NCI-H2196 treated with DMSO at 0.1 percent for 48 hours (cell line): ENCODE measurements around the gene NCK1.
"Not testable (repeated sequence)": the region's sequence is repeated elsewhere in the genome, so short reads cannot be mapped to it uniquely, and the experiment has no call there.

Experiments used
- DNase-seq: peaks from one replicate; lab custom pipeline; 2025; ENCODE audit not compliant: unreplicated experiment; lab: John Stamatoyannopoulos, UW

NCK1 gene

GRCh38 chr3:136862617-136863322 lies 762 bp downstream of the NCK1 start:
- peak; percentile 51 for DNase-seq

- DNase-seq: no peak
Observed at GRCh38 chr3:136869282-136869681, 7.3 kb downstream of the NCK1 start.

- not testable (repeated sequence) for DNase-seq
Observed at GRCh38 chr3:136872258-136872657, 10.2 kb downstream of the NCK1 start.

- DNase-seq: not testable (repeated sequence)
Observed at GRCh38 chr3:136879510-136879909, 17.5 kb downstream of the NCK1 start.

DNA sequence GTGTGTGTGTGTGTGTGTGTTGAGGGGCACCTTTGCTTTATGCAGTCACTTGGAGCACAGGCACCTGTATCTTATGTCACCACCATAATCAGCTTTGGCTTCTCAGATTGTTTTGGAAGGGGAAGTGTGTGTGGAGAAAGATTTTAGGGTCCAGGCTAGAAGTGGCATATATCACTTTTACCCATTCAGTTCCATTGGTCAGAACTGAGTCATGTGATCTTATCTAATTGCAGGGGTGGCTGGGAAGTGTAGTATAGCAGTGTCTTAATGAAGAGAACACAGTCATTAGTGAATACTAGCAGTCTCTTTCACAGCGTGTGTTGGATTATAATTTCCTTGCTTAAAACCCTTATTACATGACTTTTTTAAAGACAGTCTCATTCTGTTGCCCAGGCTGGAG lies 20.6 kb downstream of the NCK1 start:
- no peak for DNase-seq

DNA sequence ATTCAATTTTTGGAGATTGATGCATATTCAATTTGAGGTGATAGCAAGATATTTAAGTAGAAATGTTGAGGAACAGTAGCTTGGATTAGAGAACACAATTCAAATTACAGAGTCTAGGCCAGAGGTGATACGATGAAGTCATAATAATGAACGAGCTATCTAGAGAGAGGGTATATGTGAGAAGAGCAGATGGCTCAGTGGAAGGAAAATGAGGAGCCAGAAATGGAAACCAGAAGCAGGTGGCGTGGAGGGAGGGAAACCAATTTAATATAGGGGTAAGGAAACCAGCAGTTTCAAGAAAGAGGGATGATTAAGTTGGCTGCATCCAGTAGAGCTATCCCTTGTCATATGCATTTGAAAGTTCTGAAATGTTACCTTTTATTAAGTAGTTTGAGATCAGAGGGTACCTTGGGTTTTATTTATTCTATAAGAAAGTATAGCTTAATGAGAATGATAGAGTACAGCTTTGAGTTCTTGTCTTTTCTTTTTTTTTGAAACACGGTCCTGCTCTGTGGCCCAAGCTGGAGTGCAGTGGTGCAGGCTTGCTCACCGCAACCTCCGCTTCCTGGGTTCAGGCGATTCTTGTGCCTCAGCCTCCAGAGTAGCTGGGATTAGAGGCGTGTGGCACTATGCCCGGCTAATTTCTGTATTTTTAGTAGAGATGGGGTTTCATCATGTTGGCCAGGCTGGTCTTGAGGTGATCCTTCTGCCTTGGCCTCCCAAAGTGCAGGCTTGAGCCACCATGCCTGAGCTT lies 22.1 kb downstream of the NCK1 start:
- no peak for DNase-seq

DNA sequence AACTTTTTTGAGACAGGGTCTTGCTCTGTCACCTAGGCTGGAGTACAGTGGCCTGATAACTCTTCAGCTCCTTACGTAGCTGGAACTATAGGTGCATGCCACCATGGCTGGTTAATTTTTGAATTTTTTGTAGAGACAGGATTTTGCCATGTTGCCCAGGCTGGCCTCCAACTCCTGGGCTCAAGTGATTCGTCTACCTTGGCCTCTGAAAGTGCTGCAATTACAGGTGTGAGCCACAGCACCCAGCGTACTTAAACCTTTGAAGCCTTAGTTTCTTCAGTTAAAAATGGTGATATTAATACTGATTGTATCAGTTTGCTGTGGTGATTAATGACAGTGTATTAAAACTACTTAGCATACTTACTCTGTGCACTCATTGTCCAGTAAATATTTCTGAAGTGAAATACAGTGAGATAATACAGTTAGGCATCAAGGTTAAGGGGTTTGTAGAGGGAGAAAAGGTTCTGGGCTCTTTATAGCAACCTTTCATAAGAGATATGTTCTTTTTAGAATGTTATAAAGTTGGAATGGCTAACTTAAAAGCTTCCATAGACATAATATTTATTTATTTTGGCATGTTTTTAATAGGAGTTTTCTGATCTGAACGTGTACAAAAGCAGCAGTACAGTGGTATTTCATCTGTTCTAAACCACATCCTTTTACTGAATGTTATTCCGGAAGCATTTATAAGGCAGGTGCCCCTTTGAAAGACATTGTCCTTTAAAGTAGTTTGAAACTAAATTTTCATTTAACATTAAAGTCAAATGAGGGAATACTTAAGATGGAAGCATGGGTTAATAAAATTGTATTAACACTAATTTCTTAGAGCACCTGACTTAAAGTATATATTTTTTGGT lies 23.6 kb downstream of the NCK1 start:
- DNase-seq: no peak

GRCh38 chr3:136889947-136890346 lies 27.9 kb downstream of the NCK1 start:
- DNase-seq: no peak

DNA sequence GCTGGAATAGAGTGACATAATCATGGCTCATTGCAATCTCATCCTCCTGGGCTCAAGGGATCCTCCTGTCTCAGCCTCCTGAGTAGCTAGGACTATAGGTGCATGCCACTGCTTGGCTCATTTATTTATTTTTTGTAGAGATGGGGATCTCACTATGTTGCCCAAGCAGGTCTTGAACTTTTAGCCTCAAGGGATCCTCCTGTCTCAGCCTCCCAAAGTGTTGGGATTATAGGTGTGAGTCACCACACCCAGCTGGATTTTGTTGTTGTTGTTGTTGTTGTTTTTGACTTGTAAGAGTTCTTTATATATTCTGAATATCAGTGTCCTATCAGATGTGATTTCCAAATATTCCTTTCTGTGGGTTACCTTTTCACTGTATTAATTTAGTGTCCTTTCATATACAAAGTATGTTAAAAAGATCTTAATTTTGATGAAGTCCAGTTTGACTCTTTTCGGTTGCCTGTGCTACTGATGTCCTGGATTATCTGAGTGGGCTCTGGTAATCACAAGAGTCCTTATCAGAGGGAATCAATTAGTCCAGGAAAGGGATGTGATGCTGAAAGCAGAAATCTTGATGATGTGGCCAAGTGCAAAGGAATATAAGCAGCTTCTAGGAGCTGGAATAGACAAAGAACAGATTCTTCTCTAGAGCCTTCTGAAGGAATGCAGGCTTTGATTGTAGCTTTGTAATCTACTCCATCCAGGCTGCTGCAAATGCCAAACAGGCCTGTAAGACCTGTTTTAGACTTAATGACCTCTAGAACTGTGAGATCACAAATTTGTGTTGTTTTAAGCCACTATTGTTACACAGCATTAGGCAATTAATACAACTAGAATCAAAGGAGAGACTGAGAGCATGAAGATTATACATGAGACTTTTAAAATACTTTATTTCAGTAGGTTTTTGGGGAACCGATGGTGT lies 30.2 kb downstream of the NCK1 start:
- DNase-seq: no peak

GRCh38 chr3:136893848-136894443 lies 31.9 kb downstream of the NCK1 start:
- DNase-seq: no peak

GRCh38 chr3:136897171-136897570 lies 35.2 kb downstream of the NCK1 start:
- DNase-seq: not testable (repeated sequence)

DNA sequence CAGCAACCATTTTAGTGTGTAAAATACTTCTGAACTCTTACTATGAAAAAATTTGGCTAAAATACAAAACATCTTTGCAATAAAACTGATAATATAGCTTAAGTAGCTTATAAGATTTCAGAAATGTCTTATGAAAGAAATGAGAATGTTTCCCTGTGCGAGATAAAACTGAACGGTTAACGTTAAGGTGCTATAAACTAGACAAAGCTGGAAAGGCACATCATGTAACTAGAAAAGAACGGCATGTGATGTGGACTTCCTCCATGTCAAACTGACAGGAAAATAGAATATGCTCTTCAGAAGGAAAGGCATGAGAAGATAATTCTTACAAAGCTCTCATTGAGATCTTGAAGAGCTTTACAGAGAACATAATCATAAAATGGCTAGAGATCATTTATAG lies 36.5 kb downstream of the NCK1 start:
- DNase-seq: no peak

GRCh38 chr3:136898954-136899353 lies 36.9 kb downstream of the NCK1 start:
- no peak for DNase-seq

- DNase-seq: no peak
Observed at GRCh38 chr3:136899622-136900158, 37.7 kb downstream of the NCK1 start.

DNA sequence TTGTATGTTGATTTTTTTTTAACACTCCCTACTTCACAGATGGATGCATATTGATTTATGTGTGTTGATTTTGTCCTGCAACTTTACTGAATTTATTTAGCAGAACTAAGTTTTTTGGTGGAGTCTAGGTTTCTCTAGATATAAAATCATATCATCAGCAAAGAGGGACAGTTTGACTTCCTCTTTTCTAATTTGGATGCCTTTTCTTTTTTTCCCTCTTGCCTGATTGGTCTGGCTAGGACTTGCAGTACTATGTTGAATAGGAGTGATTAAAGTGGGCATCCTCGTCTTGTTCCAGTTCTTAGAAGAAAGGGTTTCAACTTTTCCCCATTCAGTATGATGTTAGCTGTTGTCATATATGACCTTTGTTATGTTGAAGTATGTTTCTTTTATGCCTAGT lies 38.7 kb downstream of the NCK1 start:
- DNase-seq: not testable (repeated sequence)

- no peak for DNase-seq
Observed at GRCh38 chr3:136901391-136901790, 39.4 kb downstream of the NCK1 start.

DNA sequence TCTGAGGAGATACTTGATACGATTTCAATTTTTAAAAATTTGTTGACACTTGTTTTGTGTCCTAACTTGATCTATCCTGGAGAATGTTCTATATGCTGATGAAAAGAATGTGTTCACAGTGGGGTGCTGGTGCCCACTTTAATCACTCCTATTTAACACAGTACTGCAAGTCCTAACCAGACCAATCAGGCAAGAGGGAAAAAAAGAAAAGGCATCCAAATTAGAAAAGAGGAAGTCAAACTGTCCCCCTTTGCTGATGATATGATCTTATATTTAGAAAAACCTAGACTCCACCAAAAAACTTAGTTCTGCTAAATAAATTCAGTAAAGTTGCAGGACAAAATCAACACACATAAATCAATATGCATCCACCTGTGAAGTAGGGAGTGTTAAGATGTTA lies 40.5 kb downstream of the NCK1 start:
- DNase-seq: not testable (repeated sequence)

DNA sequence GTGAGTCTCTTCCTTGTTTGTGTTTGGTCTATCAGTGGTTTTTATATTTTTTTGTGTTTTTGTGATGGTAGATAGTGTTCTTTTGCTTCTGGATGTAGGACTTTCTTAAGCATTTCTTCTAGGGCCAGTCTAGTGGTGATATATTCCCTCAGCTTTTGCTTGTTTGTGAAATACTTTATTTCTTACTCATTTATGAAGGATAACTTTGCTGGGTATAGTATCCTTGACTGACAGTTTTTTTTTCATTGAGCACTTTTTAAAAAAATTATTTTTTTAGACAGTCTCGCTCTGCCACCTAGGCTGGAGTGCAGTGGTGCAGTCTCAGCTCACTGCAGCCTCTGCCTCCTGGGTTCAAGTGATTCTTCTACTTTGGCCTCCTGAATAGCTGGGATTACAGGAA lies 41.9 kb downstream of the NCK1 start:
- DNase-seq: no peak

DNA sequence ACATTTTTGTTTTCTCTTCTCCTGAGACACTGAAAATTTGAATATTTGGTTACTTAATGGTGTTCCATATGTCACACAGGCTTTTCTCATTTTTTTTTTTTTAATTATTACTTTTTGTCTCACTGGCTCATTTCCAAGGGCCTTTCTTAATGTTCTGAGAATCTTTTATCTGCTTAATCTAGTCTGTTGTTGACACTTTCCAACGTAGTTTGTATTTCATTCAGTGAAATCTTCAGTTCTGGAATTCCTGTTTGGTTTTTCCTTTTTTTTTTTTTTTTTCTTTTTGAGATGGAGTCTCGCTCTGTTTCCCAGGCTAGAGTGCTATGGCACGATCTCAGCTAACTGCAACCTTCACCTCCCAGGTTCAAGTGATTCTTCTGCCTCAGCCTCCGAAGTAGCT lies 42.7 kb downstream of the NCK1 start:
- DNase-seq: no peak

GRCh38 chr3:136905549-136905948 lies 43.5 kb downstream of the NCK1 start:
- no peak for DNase-seq
